ENCODE data around the gene VAV2. TPM values are rescaled to one million over a fixed set of nuclear protein-coding genes. Genes with fewer than 3 reads are reported as not detected.

Gene VAV2
- polyA plus RNA-seq, 1 of the 3 experiments (the other 2 are of a cell fraction) = 14.9 TPM

DNA sequence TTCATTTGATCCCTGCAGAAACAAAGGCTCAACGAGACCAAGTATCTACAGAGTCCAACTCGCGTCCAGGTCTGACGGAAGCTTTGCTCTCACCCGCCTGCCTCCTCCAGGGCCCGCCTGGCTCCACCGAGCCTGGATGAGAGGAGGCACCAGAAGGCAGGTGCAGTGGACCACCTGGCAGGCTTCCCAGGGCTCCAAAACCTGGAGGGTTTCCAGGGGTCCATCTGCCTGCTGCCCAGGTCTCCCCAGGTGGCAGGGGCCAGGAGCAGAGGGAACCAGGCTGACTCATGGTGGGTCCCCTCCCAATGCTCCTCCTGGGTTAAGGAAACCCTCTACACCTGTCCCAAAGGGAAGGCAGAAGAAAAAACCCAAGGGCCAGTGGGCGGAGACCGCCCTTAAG is 59.5 kb downstream of the VAV2 start:
- H3K4me3 ChIP-seq (ENCODE audit: low read depth in 2 of 2, low read length in 1 of 2) = no peak overlapping the region
- peaks cover 0 to 55% of the 10 kb centered on the region in 2 experiments; a peak in 1 of 4 replicates for H3K4me1 ChIP-seq (ENCODE audit: control insufficient read depth in 1 of 2, insufficient read depth in 2 of 2, low read depth in 1 of 2, low read length in 1 of 2)
- POLR2A ChIA-PET = interaction anchor here (1.2 kb wide), 1 partner anchor 61 kb away, joined by 3 read pairs; no protein-coding TSS in a partner anchor
- TF ChIP-seq, protein P1, sequence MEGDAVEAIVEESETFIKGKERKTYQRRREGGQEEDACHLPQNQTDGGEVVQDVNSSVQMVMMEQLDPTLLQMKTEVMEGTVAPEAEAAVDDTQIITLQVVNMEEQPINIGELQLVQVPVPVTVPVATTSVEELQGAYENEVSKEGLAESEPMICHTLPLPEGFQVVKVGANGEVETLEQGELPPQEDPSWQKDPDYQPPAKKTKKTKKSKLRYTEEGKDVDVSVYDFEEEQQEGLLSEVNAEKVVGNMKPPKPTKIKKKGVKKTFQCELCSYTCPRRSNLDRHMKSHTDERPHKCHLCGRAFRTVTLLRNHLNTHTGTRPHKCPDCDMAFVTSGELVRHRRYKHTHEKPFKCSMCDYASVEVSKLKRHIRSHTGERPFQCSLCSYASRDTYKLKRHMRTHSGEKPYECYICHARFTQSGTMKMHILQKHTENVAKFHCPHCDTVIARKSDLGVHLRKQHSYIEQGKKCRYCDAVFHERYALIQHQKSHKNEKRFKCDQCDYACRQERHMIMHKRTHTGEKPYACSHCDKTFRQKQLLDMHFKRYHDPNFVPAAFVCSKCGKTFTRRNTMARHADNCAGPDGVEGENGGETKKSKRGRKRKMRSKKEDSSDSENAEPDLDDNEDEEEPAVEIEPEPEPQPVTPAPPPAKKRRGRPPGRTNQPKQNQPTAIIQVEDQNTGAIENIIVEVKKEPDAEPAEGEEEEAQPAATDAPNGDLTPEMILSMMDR (IDR thresholded peaks at IDR 0.05) = no peak
- no peak for TF ChIP-seq RAD21 (IDR thresholded peaks at IDR 0.05; ENCODE audit: low read length)
- TF ChIP-seq TEAD4 (IDR thresholded peaks at IDR 0.05; ENCODE audit: borderline replicate concordance, insufficient read depth) = no peak
- TF ChIP-seq NRF1 (IDR thresholded peaks at IDR 0.05; ENCODE audit: low read depth, low read length) = no peak
- no peak for TF ChIP-seq SIN3A (IDR thresholded peaks at IDR 0.05; ENCODE audit: borderline replicate concordance, low read depth, low read length)
- no peak for TF ChIP-seq FOXJ3 (CRISPR knock-in tag; IDR thresholded peaks at IDR 0.05)
- no peak for TF ChIP-seq SMC3 (IDR thresholded peaks at IDR 0.05; ENCODE audit: low read depth, low read length)
- TF ChIP-seq YY1 (IDR thresholded peaks at IDR 0.05; ENCODE audit: low read depth) = no peak
- TF ChIP-seq MEF2A (IDR thresholded peaks at IDR 0.05; ENCODE audit: borderline replicate concordance, low read depth) = no peak
- TF ChIP-seq, protein P2, sequence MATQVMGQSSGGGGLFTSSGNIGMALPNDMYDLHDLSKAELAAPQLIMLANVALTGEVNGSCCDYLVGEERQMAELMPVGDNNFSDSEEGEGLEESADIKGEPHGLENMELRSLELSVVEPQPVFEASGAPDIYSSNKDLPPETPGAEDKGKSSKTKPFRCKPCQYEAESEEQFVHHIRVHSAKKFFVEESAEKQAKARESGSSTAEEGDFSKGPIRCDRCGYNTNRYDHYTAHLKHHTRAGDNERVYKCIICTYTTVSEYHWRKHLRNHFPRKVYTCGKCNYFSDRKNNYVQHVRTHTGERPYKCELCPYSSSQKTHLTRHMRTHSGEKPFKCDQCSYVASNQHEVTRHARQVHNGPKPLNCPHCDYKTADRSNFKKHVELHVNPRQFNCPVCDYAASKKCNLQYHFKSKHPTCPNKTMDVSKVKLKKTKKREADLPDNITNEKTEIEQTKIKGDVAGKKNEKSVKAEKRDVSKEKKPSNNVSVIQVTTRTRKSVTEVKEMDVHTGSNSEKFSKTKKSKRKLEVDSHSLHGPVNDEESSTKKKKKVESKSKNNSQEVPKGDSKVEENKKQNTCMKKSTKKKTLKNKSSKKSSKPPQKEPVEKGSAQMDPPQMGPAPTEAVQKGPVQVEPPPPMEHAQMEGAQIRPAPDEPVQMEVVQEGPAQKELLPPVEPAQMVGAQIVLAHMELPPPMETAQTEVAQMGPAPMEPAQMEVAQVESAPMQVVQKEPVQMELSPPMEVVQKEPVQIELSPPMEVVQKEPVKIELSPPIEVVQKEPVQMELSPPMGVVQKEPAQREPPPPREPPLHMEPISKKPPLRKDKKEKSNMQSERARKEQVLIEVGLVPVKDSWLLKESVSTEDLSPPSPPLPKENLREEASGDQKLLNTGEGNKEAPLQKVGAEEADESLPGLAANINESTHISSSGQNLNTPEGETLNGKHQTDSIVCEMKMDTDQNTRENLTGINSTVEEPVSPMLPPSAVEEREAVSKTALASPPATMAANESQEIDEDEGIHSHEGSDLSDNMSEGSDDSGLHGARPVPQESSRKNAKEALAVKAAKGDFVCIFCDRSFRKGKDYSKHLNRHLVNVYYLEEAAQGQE (IDR thresholded peaks at IDR 0.05; ENCODE audit: low read depth, low read length) = no peak
- TF ChIP-seq, protein P3, sequence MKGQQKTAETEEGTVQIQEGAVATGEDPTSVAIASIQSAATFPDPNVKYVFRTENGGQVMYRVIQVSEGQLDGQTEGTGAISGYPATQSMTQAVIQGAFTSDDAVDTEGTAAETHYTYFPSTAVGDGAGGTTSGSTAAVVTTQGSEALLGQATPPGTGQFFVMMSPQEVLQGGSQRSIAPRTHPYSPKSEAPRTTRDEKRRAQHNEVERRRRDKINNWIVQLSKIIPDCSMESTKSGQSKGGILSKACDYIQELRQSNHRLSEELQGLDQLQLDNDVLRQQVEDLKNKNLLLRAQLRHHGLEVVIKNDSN (IDR thresholded peaks at IDR 0.05; ENCODE audit: borderline replicate concordance, low read depth) = no peak
- TF ChIP-seq EP300 (IDR thresholded peaks at IDR 0.05; ENCODE audit: borderline replicate concordance in 1 of 2, low read depth in 1 of 2, low read length in 1 of 2) = no peak
- TF ChIP-seq GATA2 (CRISPR knock-in tag; IDR thresholded peaks at IDR 0.05) = no peak
- TF ChIP-seq POLR2AphosphoS5 (IDR thresholded peaks at IDR 0.05; ENCODE audit: low read depth, low read length) = no peak
- no peak for TF ChIP-seq FOSL2 (IDR thresholded peaks at IDR 0.05; ENCODE audit: borderline replicate concordance, low read depth)
- TF ChIP-seq ELF1 (IDR thresholded peaks at IDR 0.05) = no peak
- TF ChIP-seq FOXM1 (IDR thresholded peaks at IDR 0.05; ENCODE audit: low read depth) = no peak
- CTCF ChIA-PET = interaction anchor here (0.9 to 1.1 kb wide), 2 partner anchors 8 to 151 kb away, joined by 4 read pairs; no protein-coding TSS in a partner anchor
- H3K27ac ChIP-seq (ENCODE audit: low read depth in 2 of 2, low read length in 1 of 2) = no peak overlapping the region
- H3K9me3 ChIP-seq = no peaks in the 10 kb centered on the region
- no peak overlapping the region for H3K9ac ChIP-seq
- no peaks in the 10 kb centered on the region for H3K9me2 ChIP-seq
- no peaks in the 10 kb centered on the region for H3K27me3 ChIP-seq (ENCODE audit: insufficient read depth)
- no peaks in the 10 kb centered on the region for H3F3A ChIP-seq (replicated peaks; ENCODE audit: insufficient read depth)
- H4K20me1 ChIP-seq (ENCODE audit: insufficient read depth) = peaks cover 59% of the 10 kb centered on the region
- peaks cover 0 to 5% of the 10 kb centered on the region in 2 experiments for H3K36me3 ChIP-seq (replicated peaks in 1 of 2; ENCODE audit: control insufficient read depth in 1 of 2, insufficient read depth in 2 of 2, low read length in 1 of 2)
- H2AFZ ChIP-seq (ENCODE audit: low read depth) = no peak overlapping the region
- H3K4me2 ChIP-seq = no peak overlapping the region
- 95% methylated on average over 7 of the region's 9 CpGs for WGBS (ENCODE audit: low lambda C conversion rate)
- DNase-seq = no peak
- H3K79me2 ChIP-seq (ENCODE audit: insufficient read depth) = peaks cover 80% of the 10 kb centered on the region

All from SK-N-SH (cell line).